Measurements from ENCODE around the gene ITLN1.

DNA sequence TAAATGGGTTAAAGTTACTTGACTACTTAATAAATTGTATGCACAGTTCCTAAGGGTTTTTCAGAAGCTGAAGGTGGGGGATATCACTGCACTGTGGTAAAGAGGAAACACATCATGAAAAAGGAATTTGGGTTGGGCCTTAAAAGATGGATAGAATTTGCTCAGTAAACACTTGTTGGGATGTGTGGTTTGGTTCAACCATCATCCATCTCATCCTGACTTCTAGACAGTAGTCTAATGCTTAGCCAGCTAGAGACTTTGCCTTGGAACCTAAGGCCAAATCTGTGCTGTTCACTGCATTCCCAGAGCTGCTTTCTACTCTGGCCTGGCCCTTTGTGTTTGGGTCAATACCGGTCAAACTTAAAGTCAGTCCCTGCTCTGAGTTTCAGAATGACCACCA, 58.4 kb downstream of the ITLN1 start:
- TF ChIP-seq CTCF (IDR thresholded peaks at IDR 0.05; ENCODE audit: extremely low read depth in 1 of 2, insufficient read depth in 1 of 2, low read depth in 1 of 2, low read length in 2 of 2) (no peak), EZH2 (IDR thresholded peaks at IDR 0.05; ENCODE audit: borderline replicate concordance, low read depth, low read length, severe bottlenecking) (no peak), POLR2AphosphoS5 (IDR thresholded peaks at IDR 0.05; ENCODE audit: insufficient read depth, low read depth, low read length) (no peak), MYC (IDR thresholded peaks at IDR 0.05; ENCODE audit: low read depth, low read length) (no peak)
